Loucy (cell line): Measurements from ENCODE around the gene RPL6.

Experiments used
- EZH2phosphoT487 ChIP-seq: fragments of 200-600 bp; IDR thresholded peaks from 2 replicates; pipeline ENCODE4 v1.6.1; 2018; ENCODE audit warnings: antibody characterized with exemption, mild to moderate bottlenecking, moderate library complexity, borderline replicate concordance
- TF ChIP-seq, protein P1 (sequence below): fragments of 200-600 bp; sonication (generic); conservative IDR thresholded peaks from 2 replicates; pipeline ENCODE4 v1.5.1; 2014; ENCODE audit warnings: mild to moderate bottlenecking, antibody characterized with exemption, low read length

DNA sequence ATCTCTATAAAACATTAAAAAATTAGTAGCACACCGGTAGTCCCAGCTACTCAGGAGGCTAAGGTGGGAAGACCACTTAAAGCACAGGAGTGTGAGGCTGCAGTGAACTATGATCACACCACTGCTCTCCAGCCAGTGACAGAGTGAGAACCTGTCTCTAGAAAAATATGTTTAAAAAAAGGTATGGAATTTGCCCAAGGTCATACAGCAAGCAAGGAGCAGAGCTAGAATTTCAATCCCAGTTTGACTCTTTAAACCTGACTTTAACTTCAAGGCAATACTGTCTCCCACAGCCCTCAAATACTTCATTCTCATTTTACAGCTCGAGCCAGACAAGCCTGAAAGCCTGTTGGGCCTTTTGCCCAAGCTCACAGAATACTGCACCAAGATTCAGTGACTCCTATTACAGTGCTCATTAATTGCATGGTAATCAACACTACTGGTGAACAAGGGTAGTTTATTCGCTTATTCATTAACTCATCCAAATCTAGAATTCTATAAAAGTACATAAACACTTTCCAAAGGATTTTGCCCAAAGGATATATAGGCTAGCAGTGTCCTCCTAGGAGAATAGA, 35.2 kb downstream of the RPL6 start:
- TF ChIP-seq, protein P1, sequence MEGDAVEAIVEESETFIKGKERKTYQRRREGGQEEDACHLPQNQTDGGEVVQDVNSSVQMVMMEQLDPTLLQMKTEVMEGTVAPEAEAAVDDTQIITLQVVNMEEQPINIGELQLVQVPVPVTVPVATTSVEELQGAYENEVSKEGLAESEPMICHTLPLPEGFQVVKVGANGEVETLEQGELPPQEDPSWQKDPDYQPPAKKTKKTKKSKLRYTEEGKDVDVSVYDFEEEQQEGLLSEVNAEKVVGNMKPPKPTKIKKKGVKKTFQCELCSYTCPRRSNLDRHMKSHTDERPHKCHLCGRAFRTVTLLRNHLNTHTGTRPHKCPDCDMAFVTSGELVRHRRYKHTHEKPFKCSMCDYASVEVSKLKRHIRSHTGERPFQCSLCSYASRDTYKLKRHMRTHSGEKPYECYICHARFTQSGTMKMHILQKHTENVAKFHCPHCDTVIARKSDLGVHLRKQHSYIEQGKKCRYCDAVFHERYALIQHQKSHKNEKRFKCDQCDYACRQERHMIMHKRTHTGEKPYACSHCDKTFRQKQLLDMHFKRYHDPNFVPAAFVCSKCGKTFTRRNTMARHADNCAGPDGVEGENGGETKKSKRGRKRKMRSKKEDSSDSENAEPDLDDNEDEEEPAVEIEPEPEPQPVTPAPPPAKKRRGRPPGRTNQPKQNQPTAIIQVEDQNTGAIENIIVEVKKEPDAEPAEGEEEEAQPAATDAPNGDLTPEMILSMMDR = no peak
- TF ChIP-seq EZH2phosphoT487 = no peak
